Tongue (tissue), 2 donors: ENCODE results near the gene UBE2J2. TPM values are rescaled to one million over a fixed set of nuclear protein-coding genes. Genes with fewer than 3 reads are reported as not detected.
"Not testable (repeated sequence)": the region's sequence is repeated elsewhere in the genome, so short reads cannot be mapped to it uniquely, and the experiment has no call there.

Experiments used
- DNase-seq: peaks from one replicate; pipeline ENCODE4 v3.0.0-alpha.2; 2015
- total RNA-seq: library from RNA; depleted of rRNA; stranded (reverse); fragments of >200 nt; gene quantifications from one replicate; pipeline ENCODE4 v1.2.3, GENCODE V29; 2014

UBE2J2 gene
- total RNA-seq: 34.6 TPM

GRCh38 chr1:1273512-1274298, at the start of gene UBE2J2:
UBE2J2 (minus strand) TSS chr1:1273854; CDS start chr1:1267992, 5,862 bp downstream.
- DNase-seq: peak; percentile 97

GRCh38 chr1:1322952-1323351, 49.3 kb upstream of the UBE2J2 start:
- no peak for DNase-seq

GRCh38 chr1:1322418-1322817, 48.8 kb upstream of the UBE2J2 start:
- no peak for DNase-seq

GRCh38 chr1:1321477-1321876, 47.8 kb upstream of the UBE2J2 start:
- no peak for DNase-seq

- DNase-seq: no peak
Observed at GRCh38 chr1:1320666-1321448, 47.2 kb upstream of the UBE2J2 start.

GRCh38 chr1:1319646-1319941, 45.9 kb upstream of the UBE2J2 start:
- no peak for DNase-seq

GRCh38 chr1:1318777-1319645, 45.4 kb upstream of the UBE2J2 start:
- DNase-seq: no peak

GRCh38 chr1:1318131-1318652, 44.5 kb upstream of the UBE2J2 start:
- peak; percentile 87 for DNase-seq

GRCh38 chr1:1317420-1317819, 43.8 kb upstream of the UBE2J2 start:
- DNase-seq: no peak

- not testable (repeated sequence) for DNase-seq
Observed at GRCh38 chr1:1316199-1316598, 42.5 kb upstream of the UBE2J2 start.

GRCh38 chr1:1315435-1315954, 41.8 kb upstream of the UBE2J2 start:
- no peak for DNase-seq

- no peak for DNase-seq
Observed at GRCh38 chr1:1314678-1315335, 41.2 kb upstream of the UBE2J2 start.

- no peak for DNase-seq
Observed at GRCh38 chr1:1314237-1314586, 40.6 kb upstream of the UBE2J2 start.

GRCh38 chr1:1313500-1314236, 40.0 kb upstream of the UBE2J2 start:
- DNase-seq: no peak

GRCh38 chr1:1312450-1313314, 39.0 kb upstream of the UBE2J2 start:
- DNase-seq: no peak

- no peak for DNase-seq
Observed at GRCh38 chr1:1311107-1312104, 37.8 kb upstream of the UBE2J2 start.

GRCh38 chr1:1310476-1311053, 36.9 kb upstream of the UBE2J2 start:
- DNase-seq: no peak

GRCh38 chr1:1310109-1310385, 36.4 kb upstream of the UBE2J2 start:
- no peak for DNase-seq
